Cardiac muscle cell (in vitro differentiated cells and primary cell): ENCODE data around the gene C17orf75. TPM values are rescaled to one million over a fixed set of nuclear protein-coding genes. Genes with fewer than 3 reads are reported as not detected.
"Not testable (repeated sequence)": the region's sequence is repeated elsewhere in the genome, so short reads cannot be mapped to it uniquely, and the experiment has no call there.

Source experiments
- DNase-seq, 2 donors: peaks; one replicate each; pipeline versions ENCODE4 v3.0.0 to v3.0.0-alpha.2; 2010 to 2017; ENCODE audit warnings: low read depth in 1 of 2, low spot score in 1 of 2
- H3K27ac ChIP-seq: fragments of 200-600 bp; sonication (generic); 2 replicates; pipeline ENCODE4 v1.5.1; 2016
- H3K27me3 ChIP-seq: fragments of 200-600 bp; sonication (generic); 2 replicates; pipeline ENCODE4 v1.6.0; 2016; ENCODE audit warnings: control low read depth
- H3K36me3 ChIP-seq: fragments of 200-600 bp; sonication (generic); 2 replicates; pipeline ENCODE4 v1.5.1; 2016; ENCODE audit warnings: control low read depth
- H3K4me1 ChIP-seq: fragments of 200-600 bp; sonication (generic); 2 replicates; pipeline ENCODE4 v1.8.1; 2017; ENCODE audit warnings: low read depth, mild to moderate bottlenecking, mixed run types
- H3K4me3 ChIP-seq: fragments of 200-600 bp; sonication (generic); 2 replicates; pipeline ENCODE4 v1.5.1; 2016; ENCODE audit warnings: mild to moderate bottlenecking
- H3K9me3 ChIP-seq: fragments of 200-600 bp; sonication (generic); 2 replicates; pipeline ENCODE4 v1.5.1; 2017; ENCODE audit warnings: low read depth, mild to moderate bottlenecking, control low read depth
- CTCF ChIP-seq: IDR thresholded peaks from 2 replicates; pipeline ENCODE4 v1.5.1; 2012; ENCODE audit warnings: low read depth, mild to moderate bottlenecking, low read length
- polyA plus RNA-seq: library from polyadenylated mRNA; unstranded; fragments of >200 nt; fragmentation: Nextera tagmentation; extraction: Ambion mirVana; gene quantifications from 2 replicates; pipeline ENCODE4 v1.2.1, GENCODE V29; 2016
- total RNA-seq: library from RNA; depleted of rRNA; stranded (reverse); fragments of >200 nt; gene quantifications from 2 replicates; pipeline ENCODE4 v1.2.3, GENCODE V29; 2016

C17orf75 gene
- total and polyA plus RNA-seq, 2 experiments from 2014 or later = 19.7 to 38.8 TPM

- H3K27ac ChIP-seq = no peak overlapping the region
- peaks cover 36% of the 10 kb centered on the region for H3K36me3 ChIP-seq
- no peaks in the 10 kb centered on the region for H3K4me1 ChIP-seq
- TF ChIP-seq CTCF = no peak
- H3K4me3 ChIP-seq = no peak overlapping the region
- H3K27me3 ChIP-seq = no peaks in the 10 kb centered on the region
- no peaks in the 10 kb centered on the region for H3K9me3 ChIP-seq
- DNase-seq = no peak
Measured at GRCh38 chr17:32330147-32330546, 11.8 kb downstream of the C17orf75 start.

DNA sequence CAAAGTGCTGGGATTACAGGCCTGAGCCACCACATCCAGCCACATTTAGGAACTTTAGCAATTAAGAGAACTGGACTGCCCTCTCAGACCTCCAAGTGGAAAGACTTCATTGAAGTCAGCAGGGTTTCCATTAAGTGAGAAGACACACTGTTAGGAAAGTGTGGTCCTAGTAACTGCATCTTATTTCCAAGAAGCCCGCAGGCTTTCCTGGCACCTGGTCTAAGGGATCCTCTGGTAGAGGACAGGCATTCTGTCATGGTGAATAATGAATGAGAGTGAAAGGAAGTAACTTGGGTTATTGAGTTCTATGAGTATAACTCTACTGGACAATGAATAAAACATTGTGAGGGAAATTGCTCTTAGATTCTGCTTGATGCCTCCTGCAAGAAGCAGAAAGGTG is 14.1 kb downstream of the C17orf75 start:
- Histone ChIP-seq H3K9me3 (no peaks in the 10 kb centered on the region), H3K4me1 (no peaks in the 10 kb centered on the region), H3K27me3 (no peaks in the 10 kb centered on the region), H3K36me3 (peaks cover 13% of the 10 kb centered on the region), H3K27ac (no peak overlapping the region), H3K4me3 (no peak overlapping the region)
- no peak for TF ChIP-seq CTCF
- no peak for DNase-seq

- Histone ChIP-seq H3K4me3 (no peak overlapping the region), H3K36me3 (no peaks in the 10 kb centered on the region), H3K27me3 (no peaks in the 10 kb centered on the region), H3K9me3 (no peaks in the 10 kb centered on the region), H3K27ac (no peak overlapping the region), H3K4me1 (no peaks in the 10 kb centered on the region)
- no peak for TF ChIP-seq CTCF
- DNase-seq = no peak
Measured at GRCh38 chr17:32323811-32324491, 18.0 kb downstream of the C17orf75 start.

DNA sequence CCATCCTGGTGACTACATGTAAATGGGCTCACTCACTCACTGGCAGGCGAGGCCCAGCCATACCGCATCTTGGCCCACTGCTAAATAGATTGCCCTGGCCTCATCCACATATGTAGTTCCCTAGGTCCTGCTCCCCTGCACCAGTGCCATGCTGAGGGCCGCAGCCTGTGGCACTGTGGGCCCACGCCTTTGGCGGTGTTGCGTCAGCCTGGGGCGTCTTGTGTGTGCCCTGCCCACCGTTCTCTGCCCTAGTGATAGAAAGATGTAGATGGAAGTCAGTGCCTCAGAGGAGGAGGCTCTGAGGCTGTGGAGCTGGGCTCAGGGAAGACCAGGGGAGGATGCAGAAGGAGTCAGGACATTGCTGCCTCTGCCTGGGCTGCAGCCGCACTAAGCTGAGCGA is 18.9 kb downstream of the C17orf75 start:
- H3K27ac ChIP-seq = no peak overlapping the region
- no peak for TF ChIP-seq CTCF
- DNase-seq = no peak
- no peaks in the 10 kb centered on the region for H3K36me3 ChIP-seq
- H3K4me1 ChIP-seq = no peaks in the 10 kb centered on the region
- H3K4me3 ChIP-seq = no peak overlapping the region
- no peaks in the 10 kb centered on the region for H3K9me3 ChIP-seq
- no peaks in the 10 kb centered on the region for H3K27me3 ChIP-seq

DNA sequence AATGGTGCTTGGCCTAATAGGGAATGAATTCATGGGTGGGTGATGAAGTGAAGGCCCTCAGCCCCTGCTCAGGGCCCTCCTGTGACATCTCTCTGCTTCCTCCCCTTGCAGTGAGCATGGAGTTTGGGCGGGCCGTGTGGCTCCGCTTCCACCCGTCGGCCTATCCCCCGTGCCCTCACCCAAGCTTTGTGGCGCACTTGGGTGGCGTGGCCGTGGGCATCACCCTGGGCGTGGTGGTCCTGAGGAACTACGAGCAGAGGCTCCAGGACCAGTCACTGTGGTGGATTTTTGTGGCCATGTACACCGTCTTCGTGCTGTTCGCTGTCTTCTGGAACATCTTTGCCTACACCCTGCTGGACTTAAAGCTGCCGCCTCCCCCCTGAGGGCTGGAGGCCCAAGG is 21.1 kb downstream of the C17orf75 start:
- Histone ChIP-seq H3K27me3 (no peaks in the 10 kb centered on the region), H3K9me3 (no peaks in the 10 kb centered on the region), H3K4me3 (no peak overlapping the region), H3K27ac (no peak overlapping the region), H3K36me3 (no peaks in the 10 kb centered on the region), H3K4me1 (no peaks in the 10 kb centered on the region)
- no peak for TF ChIP-seq CTCF
- DNase-seq = no peak

DNA sequence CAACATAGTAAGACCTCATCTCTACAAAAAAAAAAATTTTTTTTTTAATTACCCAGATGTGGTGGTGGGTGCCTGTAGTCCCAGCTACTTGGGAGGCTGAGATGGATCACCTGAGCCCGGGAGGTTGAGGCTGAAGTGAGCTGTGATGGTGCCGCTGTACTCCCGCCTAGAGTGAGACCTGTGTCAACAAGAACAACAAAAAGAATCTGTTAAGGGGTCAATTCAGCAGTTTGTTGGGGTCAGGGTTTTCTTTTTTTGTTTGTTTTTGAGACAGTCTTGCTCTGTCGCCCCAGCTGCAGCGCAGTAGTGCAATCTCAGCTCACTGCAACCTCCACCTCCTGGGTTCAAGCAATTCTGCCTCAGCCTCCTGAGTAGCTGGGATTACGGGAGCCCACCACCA is 21.9 kb downstream of the C17orf75 start:
- not testable (repeated sequence) for DNase-seq, H3K9me3 ChIP-seq, H3K4me1 ChIP-seq, H3K4me3 ChIP-seq, H3K27me3 ChIP-seq, H3K27ac ChIP-seq, H3K36me3 ChIP-seq
